Left cardiac atrium (tissue), 4 donors: ENCODE data around the gene TRAF4. TPM values are rescaled to one million over a fixed set of nuclear protein-coding genes. Genes with fewer than 3 reads are reported as not detected.

Experiments
- ATAC-seq, 2 donors: fragments of 200-7000 bp; cut with Tn5 transposase; one replicate each; pipeline ENCODE4 v1.9.1; 2020; ENCODE audit warnings: mild to moderate bottlenecking in 2 of 2, moderate library complexity in 2 of 2
- DNase-seq: peaks from one replicate; pipeline ENCODE4 v3.0.0-alpha.2; 2020
- intact Hi-C, 2 donors: fragments of 100-400 bp; cut with DNase I; formaldehyde crosslinking; loops; one replicate each; pipeline versions ENCODE4 v1.14.1 to v1.15.1; 2022 to 2023
- total RNA-seq, 2 donors: library from RNA; stranded (reverse); fragmentation: NEBNext Ultra II Directional; extraction: Animal tissue kit (Norgen Biotek cat#: 25700); gene quantifications; one replicate each; pipeline ENCODE4 v1.2.1, GENCODE V29; 2021
- donor health status: DM: no; HTN: yes; CAD: no.
- donor health status: DM: no; HTN: yes; CAD: no; lungs with severe emphysema.
- donor health status: DM: yes; HTN: yes; CAD: no.
- donor health status: Dilated cardiomyopathy.

TRAF4 gene
- total RNA-seq, 2 donors from 2014 or later: 6.6 to 9.8 TPM

- ATAC-seq (peak; percentile 23 to 35), DNase-seq (peak; percentile 68)
- intact Hi-C loops: no loop called here
Measured at GRCh38 chr17:28744104-28744971, 527 bp downstream of the TRAF4 start.

- intact Hi-C loops: no loop called here
- DNase-seq: peak; percentile 52
- peak; percentile 9 to 10 for ATAC-seq
Measured at GRCh38 chr17:28744972-28745785, 1.4 kb downstream of the TRAF4 start.

- peak in 1 of 2 donors; percentile 4 for ATAC-seq
- intact Hi-C loops: no loop called here
- no peak for DNase-seq
Measured at GRCh38 chr17:28745786-28746411, 2.1 kb downstream of the TRAF4 start.

- no peak for DNase-seq
- no peak for ATAC-seq
- intact Hi-C loops: no loop called here
Measured at GRCh38 chr17:28746611-28747050, 2.8 kb downstream of the TRAF4 start.

- intact Hi-C loops: no loop called here
- DNase-seq: no peak
- ATAC-seq: no peak
Measured at GRCh38 chr17:28747051-28747691, 3.4 kb downstream of the TRAF4 start.

- ATAC-seq (no peak), DNase-seq (peak; percentile 8)
- intact Hi-C loops: loop anchor here in 1 of 2 donors (2.0 kb wide), 1 partner anchor 21 kb away; the partner anchor contains the start of gene TLCD1
Measured at GRCh38 chr17:28747801-28748750, 4.3 kb downstream of the TRAF4 start.

GRCh38 chr17:28748852-28749515 is 5.2 kb downstream of the TRAF4 start:
- ATAC-seq (no peak), DNase-seq (no peak)
- intact Hi-C loops: loop anchor here in 1 of 2 donors (2.0 kb wide), 1 partner anchor 22 kb away; the partner anchor contains the start of gene TLCD1

GRCh38 chr17:28749516-28750177 is 5.8 kb downstream of the TRAF4 start:
- intact Hi-C loops: loop anchor here in 1 of 2 donors (2.0 kb wide), 1 partner anchor 23 kb away; the partner anchor contains the start of gene TLCD1

GRCh38 chr17:28750178-28751047 is 6.6 kb downstream of the TRAF4 start:
- intact Hi-C loops: no loop called here
- DNase-seq: peak; percentile 94
- ATAC-seq: peak; percentile 69 to 80

More at GRCh38 chr17:28749516-28750177, 5.8 kb downstream of the TRAF4 start:
- DNase-seq: no peak
- ATAC-seq: no peak

- intact Hi-C loops: no loop called here
- DNase-seq (no peak), ATAC-seq (no peak)
Measured at GRCh38 chr17:28751600-28752366, 8.0 kb downstream of the TRAF4 start.

GRCh38 chr17:28755486-28755885 is 11.7 kb downstream of the TRAF4 start:
- no peak for DNase-seq
- intact Hi-C loops: no loop called here

GRCh38 chr17:28756049-28756804 is 12.4 kb downstream of the TRAF4 start:
- intact Hi-C loops: no loop called here
- no peak for DNase-seq

More at GRCh38 chr17:28755486-28755885, 11.7 kb downstream of the TRAF4 start:
- ATAC-seq: no peak

GRCh38 chr17:28758411-28759121 is 14.8 kb downstream of the TRAF4 start:
- ATAC-seq: no peak
- DNase-seq: no peak
- intact Hi-C loops: no loop called here

More at GRCh38 chr17:28756049-28756804, 12.4 kb downstream of the TRAF4 start:
- ATAC-seq: no peak
